GM20000 (cell line): ENCODE measurements around the gene CDK14.

ENCODE experiments used
- DNase-seq: peaks from one replicate; pipeline ENCODE4 v3.0.0; 2012; ENCODE audit warnings: low spot score
- TF ChIP-seq, protein P1 (sequence below): IDR thresholded peaks from 2 replicates; pipeline ENCODE4 v1.5.1; 2012; ENCODE audit warnings: mild to moderate bottlenecking, control low read depth; ENCODE audit errors: extremely low read depth, missing control alignments

CDK14 gene

DNA sequence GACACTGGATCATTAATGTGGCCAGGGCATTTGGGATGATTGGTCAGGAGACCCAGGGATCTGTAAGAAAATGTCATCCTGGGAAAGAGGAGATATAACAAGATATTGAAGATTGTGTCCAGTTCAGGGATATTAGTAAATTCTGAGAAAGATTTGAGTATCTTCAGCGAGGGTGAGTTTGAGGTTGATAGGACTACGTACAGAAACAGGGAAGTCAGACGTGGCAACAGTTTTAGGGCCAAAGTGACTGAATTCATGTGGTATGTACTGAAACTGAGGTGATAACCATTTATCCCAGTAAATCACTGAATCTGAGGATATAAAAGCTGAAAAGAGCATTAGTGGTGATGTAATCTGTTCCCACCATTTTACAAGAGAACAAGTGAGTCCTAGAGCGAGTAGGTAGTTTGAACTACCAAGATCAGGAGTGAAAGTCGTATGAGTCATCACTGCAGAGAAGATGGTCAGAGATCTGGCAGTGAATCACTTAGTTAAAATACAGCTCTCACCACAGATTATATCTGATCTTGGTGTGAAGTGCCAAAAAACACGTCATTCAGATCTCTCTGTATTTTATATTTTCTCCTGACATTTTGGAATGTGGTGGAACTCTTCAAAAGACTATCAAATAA is 220.5 kb downstream of the CDK14 start:
- TF ChIP-seq, protein P1, sequence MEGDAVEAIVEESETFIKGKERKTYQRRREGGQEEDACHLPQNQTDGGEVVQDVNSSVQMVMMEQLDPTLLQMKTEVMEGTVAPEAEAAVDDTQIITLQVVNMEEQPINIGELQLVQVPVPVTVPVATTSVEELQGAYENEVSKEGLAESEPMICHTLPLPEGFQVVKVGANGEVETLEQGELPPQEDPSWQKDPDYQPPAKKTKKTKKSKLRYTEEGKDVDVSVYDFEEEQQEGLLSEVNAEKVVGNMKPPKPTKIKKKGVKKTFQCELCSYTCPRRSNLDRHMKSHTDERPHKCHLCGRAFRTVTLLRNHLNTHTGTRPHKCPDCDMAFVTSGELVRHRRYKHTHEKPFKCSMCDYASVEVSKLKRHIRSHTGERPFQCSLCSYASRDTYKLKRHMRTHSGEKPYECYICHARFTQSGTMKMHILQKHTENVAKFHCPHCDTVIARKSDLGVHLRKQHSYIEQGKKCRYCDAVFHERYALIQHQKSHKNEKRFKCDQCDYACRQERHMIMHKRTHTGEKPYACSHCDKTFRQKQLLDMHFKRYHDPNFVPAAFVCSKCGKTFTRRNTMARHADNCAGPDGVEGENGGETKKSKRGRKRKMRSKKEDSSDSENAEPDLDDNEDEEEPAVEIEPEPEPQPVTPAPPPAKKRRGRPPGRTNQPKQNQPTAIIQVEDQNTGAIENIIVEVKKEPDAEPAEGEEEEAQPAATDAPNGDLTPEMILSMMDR: no peak

DNA sequence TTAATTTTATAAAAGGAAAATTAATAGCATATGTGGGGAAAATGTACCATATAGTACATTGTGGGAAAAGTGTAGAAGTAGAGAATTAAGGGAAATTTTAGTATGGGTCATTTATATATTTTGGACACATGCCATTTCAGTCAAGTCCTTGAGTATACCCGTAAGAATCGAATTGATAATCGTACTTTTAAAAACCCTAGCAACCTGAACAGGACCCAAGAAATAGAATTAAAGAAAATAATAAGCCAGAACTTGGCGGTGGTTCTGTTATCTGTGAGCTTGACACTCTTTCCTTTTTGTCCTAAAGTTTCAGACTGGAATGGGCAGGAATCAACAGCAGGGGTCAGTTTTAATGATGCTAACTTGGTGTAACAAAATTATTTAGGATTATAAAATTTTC is 221.0 kb downstream of the CDK14 start:
- TF ChIP-seq, protein P1: no peak
- DNase-seq: no peak

More for the DNA sequence above, 220.5 kb downstream of the CDK14 start:
- DNase-seq: peak; percentile 50

DNA sequence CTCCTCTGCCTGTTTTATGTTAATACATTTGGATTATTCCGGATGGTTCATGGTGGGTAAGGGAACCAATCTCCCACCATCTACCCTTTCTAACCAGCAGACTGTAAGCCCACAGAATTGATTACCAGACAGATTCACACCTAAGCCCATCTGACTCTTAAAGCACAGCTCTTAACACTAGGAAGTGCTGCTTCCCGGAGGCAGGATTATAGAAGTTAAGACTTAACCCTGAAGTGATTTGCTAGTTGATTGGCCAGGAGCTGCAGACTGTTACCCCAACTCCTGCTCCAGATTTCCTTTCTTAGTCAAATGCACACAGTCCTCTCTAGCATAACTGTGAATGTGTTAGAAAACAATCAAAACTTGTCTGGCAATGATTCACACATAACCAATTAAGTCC is 221.7 kb downstream of the CDK14 start:
- DNase-seq: no peak
- TF ChIP-seq, protein P1: no peak

DNA sequence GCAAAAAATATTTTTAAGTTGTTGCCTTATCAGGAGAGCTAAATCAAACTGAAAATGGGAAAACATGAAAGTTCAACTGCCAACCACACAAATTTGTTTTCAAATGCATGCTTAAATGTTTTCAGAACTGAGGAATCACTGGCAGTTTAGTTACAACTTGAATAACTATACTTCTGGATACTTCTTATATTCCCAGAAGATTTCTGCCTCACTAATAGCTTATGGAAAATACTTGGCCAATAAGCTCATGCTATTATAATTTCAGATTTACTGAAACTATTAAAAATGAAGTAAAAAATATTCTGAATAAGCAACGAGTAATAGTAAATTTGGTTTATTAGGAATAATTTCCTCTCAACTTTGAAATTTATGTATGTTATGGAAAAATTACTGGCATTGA is 222.2 kb downstream of the CDK14 start:
- TF ChIP-seq, protein P1: no peak
- DNase-seq: no peak

DNA sequence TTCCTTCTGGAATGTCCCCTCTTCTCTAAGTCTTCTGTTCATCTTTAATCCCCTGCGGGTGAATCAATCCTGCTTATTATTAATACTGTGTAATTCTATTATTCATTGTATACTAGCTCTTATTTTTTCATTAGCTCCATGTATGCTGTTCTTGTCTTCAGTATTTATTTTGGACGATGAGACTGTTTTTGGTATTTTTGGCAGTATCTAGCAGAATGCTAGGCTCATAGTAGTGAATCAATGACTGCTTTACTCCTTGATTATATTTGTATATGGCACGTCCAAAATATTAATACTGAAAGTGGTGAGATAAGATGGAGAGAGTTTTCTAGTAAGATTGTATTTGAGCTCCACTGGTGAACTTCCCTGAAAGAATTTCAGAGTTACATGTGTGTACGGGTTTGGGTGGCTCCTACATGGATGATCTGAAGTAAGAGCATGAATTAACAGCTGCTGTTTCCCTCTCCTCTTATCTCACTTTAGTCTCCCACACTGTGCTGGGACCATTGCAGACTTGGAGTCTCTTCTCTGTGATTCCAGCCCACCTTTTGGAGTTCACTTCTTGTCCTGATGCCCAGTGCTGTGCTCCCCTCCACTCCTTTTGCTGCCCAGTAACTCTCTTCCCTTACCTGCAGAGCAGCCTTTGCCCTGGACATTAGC is 226.0 kb downstream of the CDK14 start:
- TF ChIP-seq, protein P1: no peak
- no peak for DNase-seq

DNA sequence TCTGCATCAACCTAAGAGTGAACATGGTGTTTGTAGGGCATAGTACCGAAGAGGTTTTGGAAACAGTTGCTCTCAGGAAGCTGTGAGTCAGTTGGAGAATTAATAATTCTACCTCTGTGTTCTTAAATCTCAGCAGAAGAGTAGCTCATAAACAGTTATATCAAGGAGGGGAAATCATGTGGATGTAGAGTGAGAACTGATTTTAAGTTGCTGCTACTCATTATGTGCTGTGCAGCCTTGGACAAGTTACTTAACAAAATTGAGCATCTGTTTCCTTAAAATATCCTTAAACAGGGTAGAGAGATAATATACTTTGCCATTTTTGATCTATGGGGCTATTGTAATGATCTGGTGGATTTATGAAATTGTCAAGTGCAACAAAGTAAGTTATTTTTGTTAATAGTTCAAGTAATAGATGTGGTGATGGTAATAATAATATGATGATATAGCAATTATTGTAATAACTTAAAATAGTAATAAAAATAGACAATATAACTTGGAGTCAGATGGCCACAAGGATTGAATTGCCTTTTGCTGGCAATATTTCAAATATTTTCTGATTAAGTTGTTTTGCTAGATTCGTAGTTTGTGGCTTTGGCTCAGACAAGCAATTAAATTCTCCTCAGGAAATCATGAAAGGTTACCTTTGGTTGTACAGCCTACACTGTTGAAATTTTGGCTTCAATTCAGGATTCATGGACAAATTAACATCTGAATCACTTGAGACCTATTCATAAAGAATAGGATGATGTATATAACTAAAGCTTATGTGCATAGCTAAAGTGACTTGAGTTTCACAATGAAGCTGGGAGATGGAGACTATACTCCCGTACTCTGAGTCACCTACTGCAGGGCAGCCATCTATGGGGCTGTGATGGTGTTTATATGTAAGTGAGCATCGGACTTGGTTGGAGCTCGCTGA is 228.5 kb downstream of the CDK14 start:
- no peak for DNase-seq
- TF ChIP-seq, protein P1: no peak

DNA sequence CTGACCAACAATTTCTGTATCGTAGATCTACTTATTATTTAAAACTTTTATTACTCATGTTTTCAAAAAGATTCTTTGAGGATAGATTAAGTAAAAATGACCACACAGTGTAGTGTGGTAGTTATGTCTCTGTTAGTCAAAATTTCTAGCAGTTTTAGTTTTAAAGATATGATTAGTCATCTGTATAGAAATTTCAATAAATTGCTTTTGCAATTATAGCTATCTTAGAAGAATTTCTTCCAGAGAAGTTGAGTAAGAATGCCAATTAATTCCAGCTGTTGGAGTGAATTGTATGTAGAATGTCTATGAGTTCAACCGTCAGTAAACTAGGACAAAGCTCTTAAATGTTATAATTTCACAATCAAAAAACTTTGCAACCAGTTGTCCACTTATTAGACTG is 229.7 kb downstream of the CDK14 start:
- no peak for DNase-seq
- TF ChIP-seq, protein P1: no peak
